ENCODE results near the gene PGAM5. TPM values are rescaled to one million over a fixed set of nuclear protein-coding genes. Genes with fewer than 3 reads are reported as not detected.

PGAM5 gene
- polyA plus RNA-seq, 1 of the 3 experiments (the other 2 are of a cell fraction): 22.5 TPM

- TF ChIP-seq, protein P1, sequence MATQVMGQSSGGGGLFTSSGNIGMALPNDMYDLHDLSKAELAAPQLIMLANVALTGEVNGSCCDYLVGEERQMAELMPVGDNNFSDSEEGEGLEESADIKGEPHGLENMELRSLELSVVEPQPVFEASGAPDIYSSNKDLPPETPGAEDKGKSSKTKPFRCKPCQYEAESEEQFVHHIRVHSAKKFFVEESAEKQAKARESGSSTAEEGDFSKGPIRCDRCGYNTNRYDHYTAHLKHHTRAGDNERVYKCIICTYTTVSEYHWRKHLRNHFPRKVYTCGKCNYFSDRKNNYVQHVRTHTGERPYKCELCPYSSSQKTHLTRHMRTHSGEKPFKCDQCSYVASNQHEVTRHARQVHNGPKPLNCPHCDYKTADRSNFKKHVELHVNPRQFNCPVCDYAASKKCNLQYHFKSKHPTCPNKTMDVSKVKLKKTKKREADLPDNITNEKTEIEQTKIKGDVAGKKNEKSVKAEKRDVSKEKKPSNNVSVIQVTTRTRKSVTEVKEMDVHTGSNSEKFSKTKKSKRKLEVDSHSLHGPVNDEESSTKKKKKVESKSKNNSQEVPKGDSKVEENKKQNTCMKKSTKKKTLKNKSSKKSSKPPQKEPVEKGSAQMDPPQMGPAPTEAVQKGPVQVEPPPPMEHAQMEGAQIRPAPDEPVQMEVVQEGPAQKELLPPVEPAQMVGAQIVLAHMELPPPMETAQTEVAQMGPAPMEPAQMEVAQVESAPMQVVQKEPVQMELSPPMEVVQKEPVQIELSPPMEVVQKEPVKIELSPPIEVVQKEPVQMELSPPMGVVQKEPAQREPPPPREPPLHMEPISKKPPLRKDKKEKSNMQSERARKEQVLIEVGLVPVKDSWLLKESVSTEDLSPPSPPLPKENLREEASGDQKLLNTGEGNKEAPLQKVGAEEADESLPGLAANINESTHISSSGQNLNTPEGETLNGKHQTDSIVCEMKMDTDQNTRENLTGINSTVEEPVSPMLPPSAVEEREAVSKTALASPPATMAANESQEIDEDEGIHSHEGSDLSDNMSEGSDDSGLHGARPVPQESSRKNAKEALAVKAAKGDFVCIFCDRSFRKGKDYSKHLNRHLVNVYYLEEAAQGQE (IDR thresholded peaks at IDR 0.05; ENCODE audit: low read depth, low read length): no peak
- TF ChIP-seq JUND (IDR thresholded peaks at IDR 0.05) (no peak), TAF1 (IDR thresholded peaks at IDR 0.05; ENCODE audit: borderline replicate concordance, low read depth, low read length) (no peak), TCF12 (IDR thresholded peaks at IDR 0.05) (no peak), GATA2 (CRISPR knock-in tag; IDR thresholded peaks at IDR 0.05) (no peak), FOXJ3 (CRISPR knock-in tag; IDR thresholded peaks at IDR 0.05) (no peak)
These were observed 26.3 kb downstream of the PGAM5 start (continued) for GRCh38 chr12:132736913-132737312.

GRCh38 chr12:132739600-132740312, 29.1 kb downstream of the PGAM5 start:
- no peak overlapping the region for H3K27ac ChIP-seq (ENCODE audit: low read depth in 2 of 2, low read length in 1 of 2)
- H3K4me3 ChIP-seq (ENCODE audit: low read depth in 2 of 2, low read length in 1 of 2): no peak overlapping the region
- peaks cover 57% of the 10 kb centered on the region for H3K79me2 ChIP-seq (ENCODE audit: insufficient read depth)
- peaks cover 29% of the 10 kb centered on the region; the same call in 1 of the 2 replicates for H4K20me1 ChIP-seq (ENCODE audit: insufficient read depth)
- DNase-seq: no peak
- peaks cover 13% of the 10 kb centered on the region for H3F3A ChIP-seq (replicated peaks; ENCODE audit: insufficient read depth)
- WGBS (ENCODE audit: low lambda C conversion rate): 94% methylated on average over 17 of the region's 19 CpGs
- H3K27me3 ChIP-seq (ENCODE audit: insufficient read depth): no peaks in the 10 kb centered on the region
- POLR2A ChIA-PET: interaction anchor here (1.2 kb wide), 1 partner anchor 11 kb away, joined by 3 read pairs; no protein-coding TSS in a partner anchor
- no peak for TF ChIP-seq MEF2A (IDR thresholded peaks at IDR 0.05; ENCODE audit: borderline replicate concordance, low read depth)
- TF ChIP-seq PBX3 (IDR thresholded peaks at IDR 0.05): no peak
- TF ChIP-seq SIN3A (IDR thresholded peaks at IDR 0.05; ENCODE audit: borderline replicate concordance, low read depth, low read length): no peak
- TF ChIP-seq TCF12 (IDR thresholded peaks at IDR 0.05): no peak
- no peak for TF ChIP-seq CHD2 (IDR thresholded peaks at IDR 0.05; ENCODE audit: low read length, partially characterized antibody)
- no peak for TF ChIP-seq NRF1 (IDR thresholded peaks at IDR 0.05; ENCODE audit: low read depth, low read length)
- TF ChIP-seq, protein P2, sequence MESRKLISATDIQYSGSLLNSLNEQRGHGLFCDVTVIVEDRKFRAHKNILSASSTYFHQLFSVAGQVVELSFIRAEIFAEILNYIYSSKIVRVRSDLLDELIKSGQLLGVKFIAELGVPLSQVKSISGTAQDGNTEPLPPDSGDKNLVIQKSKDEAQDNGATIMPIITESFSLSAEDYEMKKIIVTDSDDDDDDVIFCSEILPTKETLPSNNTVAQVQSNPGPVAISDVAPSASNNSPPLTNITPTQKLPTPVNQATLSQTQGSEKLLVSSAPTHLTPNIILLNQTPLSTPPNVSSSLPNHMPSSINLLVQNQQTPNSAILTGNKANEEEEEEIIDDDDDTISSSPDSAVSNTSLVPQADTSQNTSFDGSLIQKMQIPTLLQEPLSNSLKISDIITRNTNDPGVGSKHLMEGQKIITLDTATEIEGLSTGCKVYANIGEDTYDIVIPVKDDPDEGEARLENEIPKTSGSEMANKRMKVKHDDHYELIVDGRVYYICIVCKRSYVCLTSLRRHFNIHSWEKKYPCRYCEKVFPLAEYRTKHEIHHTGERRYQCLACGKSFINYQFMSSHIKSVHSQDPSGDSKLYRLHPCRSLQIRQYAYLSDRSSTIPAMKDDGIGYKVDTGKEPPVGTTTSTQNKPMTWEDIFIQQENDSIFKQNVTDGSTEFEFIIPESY (IDR thresholded peaks at IDR 0.05; ENCODE audit: borderline replicate concordance, low read depth): no peak
- no peak for TF ChIP-seq POLR2AphosphoS5 (IDR thresholded peaks at IDR 0.05; ENCODE audit: low read depth, low read length)
- TF ChIP-seq JUND (IDR thresholded peaks at IDR 0.05): no peak
- no peak for TF ChIP-seq MXI1 (IDR thresholded peaks at IDR 0.05; ENCODE audit: low read depth, low read length)
- TF ChIP-seq NFIC (IDR thresholded peaks at IDR 0.05; ENCODE audit: borderline replicate concordance): no peak
- TF ChIP-seq FOXM1 (IDR thresholded peaks at IDR 0.05; ENCODE audit: low read depth): no peak
- no peak for TF ChIP-seq EP300 (IDR thresholded peaks at IDR 0.05; ENCODE audit: borderline replicate concordance in 1 of 2, low read depth in 1 of 2, low read length in 1 of 2)
- no peak for TF ChIP-seq RAD21 (IDR thresholded peaks at IDR 0.05; ENCODE audit: low read length)
- no peak for TF ChIP-seq EZH2phosphoT487 (IDR thresholded peaks at IDR 0.05; ENCODE audit: borderline replicate concordance, low read depth)
- TF ChIP-seq TAF1 (IDR thresholded peaks at IDR 0.05; ENCODE audit: borderline replicate concordance, low read depth, low read length): no peak
- H3K4me2 ChIP-seq: no peak overlapping the region
- no peaks in the 10 kb centered on the region for H3K9me2 ChIP-seq
- CTCF ChIA-PET: no interaction called here
- H2AFZ ChIP-seq (ENCODE audit: low read depth): no peak overlapping the region
- peaks cover 0 to under 1% of the 10 kb centered on the region in 2 experiments; a peak in 1 of 4 replicates for H3K4me1 ChIP-seq (ENCODE audit: control insufficient read depth in 1 of 2, insufficient read depth in 2 of 2, low read depth in 1 of 2, low read length in 1 of 2)
- no peaks in the 10 kb centered on the region for H3K9me3 ChIP-seq
- peaks cover 46 to 76% of the 10 kb centered on the region in 2 experiments for H3K36me3 ChIP-seq (replicated peaks in 1 of 2; ENCODE audit: control insufficient read depth in 1 of 2, insufficient read depth in 2 of 2, low read length in 1 of 2)
- H3K9ac ChIP-seq: no peak overlapping the region
